Activated CD4-positive, CD25-positive, alpha-beta regulatory T cell treated with anti-CD3 and anti-CD28 coated beads, Interleukin-2, amount 50 U/mL, for 72 hours (primary cell): Measurements from ENCODE around the gene TMEM255B.
"Not testable (repeated sequence)": the region's sequence is repeated elsewhere in the genome, so short reads cannot be mapped to it uniquely, and the experiment has no call there.

Experiments used
- DNase-seq: peaks from one replicate; pipeline ENCODE4 v3.0.0; 2021

Gene TMEM255B

DNA sequence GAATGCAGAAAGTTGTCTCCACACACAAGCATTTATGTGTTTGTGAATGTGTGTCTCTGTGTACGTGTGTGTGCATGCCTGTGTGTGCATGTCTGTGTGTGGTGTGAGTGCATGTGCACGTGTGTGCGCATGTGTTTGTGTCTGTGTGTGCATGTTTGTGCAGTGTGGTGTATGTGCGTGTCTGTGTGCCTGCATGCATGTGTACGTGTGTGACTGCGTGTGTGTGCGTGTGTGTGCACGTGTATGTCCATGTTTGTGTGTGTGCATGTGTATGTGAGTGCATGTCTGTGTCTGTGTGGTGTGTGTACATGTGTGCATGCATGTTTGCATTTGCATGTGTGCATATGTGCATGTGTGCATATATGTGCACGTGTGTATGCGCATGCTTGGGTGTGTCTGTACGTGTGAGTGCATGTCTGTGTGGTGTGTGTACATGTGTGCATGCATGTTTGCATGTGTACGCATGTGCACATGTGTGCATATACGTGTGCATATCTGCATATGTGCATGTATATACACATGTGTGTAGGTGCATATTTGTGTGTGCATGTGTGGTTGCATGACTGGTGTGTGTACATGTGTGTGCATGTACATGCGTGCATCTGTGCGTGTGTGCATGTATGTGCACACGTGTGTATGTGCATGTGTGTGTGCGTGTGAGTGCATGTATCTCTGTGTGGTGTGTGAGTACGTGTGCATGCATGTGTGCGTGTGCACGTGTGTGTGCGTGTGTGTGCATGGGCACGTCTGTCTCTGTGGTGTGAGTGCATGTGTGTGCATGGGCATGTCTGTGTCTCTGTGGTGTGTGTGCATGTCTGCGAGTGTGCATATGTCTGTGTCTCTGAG is 8.2 kb upstream of the TMEM255B start:
- no peak for DNase-seq

DNA sequence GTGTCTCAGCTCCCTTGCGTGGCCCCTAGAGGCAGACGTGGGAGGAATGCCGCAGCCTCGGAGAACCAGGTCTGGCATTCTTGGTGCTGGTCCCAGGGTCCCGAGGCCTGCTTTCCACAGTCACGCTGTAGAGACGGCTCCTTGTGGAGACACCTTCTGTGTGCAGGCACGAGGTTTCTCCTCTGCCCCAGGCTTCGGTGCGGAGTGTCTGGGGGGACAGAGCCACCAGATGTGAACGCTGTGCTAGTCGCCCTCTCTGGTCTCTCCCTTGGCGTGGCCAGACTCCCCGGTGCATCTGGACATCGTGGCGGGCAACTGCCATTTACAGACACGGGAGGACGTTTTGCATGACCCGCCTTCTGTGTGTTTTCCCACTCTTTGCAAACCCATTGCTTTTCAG is 7.5 kb upstream of the TMEM255B start:
- DNase-seq, result no peak

DNA sequence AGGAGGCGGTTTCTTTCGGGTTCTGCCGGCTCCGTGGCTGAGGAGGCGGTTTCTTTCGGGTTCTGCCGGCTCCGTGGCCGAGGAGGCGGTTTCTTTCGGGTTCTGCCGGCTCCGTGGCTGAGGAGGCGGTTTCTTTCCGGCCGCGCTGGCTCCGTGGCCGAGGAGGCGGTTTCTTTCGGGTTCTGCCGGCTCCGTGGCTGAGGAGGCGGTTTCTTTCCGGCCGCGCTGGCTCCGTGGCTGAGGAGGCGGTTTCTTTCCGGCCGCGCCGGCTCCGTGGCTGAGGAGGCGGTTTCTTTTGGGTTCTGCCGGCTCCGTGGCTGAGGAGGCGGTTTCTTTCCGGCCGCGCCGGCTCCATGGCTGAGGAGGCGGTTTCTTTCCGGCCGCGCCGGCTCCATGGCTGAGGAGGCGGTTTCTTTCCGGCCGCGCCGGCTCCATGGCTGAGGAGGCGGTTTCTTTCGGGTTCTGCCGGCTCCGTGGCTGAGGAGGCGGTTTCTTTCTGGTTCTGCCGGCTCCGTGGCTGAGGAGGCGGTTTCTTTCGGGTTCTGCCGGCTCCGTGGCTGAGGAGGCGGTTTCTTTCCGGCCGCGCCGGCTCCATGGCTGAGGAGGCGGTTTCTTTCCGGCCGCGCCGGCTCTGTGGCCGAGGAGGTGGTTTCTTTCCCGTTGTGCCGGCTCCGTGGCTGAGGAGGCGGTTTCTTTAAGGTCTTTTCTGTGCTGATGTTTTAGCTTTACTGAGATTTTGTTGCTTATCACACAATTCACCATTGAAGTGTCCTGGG is 6.6 kb upstream of the TMEM255B start:
- not testable (repeated sequence) for DNase-seq

DNA sequence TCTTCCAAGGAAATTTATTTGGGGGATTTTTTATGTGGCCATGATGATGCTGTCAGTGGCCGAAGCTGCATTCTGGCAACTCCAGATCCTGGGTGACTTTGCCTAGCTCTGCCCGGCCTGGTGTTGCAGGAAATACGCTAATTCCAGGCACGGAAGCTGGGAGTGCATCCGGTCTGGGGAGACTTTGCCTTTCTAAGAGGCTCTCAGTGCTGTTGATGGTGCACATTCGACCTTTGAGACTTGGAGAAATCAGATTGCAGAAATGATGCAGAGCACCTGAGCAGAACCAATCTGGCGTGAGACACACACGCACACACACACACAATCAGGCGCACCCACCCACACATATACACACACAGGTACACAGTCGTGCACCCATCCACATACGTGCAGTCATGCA is 5.9 kb upstream of the TMEM255B start:
- DNase-seq, result no peak

DNA sequence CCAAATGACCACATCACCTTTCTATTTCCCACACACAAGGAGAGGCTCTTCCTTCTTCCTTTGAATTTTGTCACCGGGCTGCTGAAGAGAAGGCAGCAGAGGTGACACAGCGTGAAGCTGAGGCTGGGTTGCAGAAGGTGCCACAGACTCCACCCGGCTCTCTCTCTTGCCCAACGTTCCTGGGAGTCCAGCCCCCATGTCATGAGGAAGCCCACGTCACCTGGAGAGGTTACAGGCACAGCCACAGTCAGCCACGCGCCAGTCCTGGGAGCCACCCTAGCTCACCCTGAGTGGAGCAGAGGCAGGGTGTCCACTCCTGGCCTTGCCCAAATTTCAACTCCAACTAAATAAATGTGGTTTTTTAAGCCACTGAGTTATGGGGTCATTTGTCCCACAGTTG is 4.8 kb upstream of the TMEM255B start:
- DNase-seq, result no peak

DNA sequence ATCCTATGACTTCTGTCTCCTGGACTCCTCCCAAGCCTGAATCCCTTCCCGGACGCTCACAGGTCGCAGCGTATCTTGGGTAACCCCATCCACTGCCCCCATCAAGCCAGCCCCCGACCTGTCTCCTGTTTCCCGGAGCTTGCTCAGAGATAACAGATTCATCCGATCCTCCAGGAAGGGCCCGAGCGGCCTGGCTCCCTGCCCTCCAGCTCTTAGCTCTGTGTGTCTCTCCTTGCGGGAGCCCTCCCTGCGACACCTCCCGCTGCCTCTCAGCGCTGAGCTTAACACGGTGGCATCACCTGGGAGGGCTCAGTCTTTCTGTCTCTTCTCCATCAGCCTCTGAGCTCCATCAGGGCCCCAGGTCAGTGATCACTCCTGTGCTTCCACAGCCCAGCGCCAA is 4.3 kb upstream of the TMEM255B start:
- DNase-seq, result no peak

DNA sequence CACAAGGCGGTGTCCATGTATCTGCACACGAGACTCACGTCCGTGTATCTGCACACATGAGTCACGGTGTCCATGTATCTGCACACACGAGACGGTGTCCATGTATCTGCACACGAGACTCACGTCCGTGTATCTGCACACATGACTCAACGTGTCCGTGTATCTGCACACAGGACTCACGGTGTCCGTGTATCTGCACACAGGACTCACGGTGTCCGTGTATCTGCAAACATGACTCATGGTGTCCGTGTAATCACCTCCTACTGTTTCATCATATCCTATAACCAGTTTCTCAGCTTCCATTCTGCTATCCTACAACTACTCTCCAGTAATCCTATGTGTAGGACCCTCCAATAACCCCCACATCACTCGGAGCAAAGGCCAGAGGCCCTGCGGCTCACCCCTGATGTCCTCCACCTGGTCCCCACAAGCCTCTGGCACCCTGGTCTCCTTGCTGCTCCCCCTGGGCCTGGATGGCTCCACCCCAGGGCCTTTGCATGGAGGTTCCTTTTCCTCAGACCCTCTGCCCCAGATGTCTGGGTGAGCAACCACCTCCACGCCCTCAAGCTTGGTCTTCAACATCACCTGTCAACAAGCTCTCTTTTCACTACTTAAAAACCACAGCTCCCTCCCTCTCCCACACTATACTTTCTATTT is 2.5 kb upstream of the TMEM255B start:
- DNase-seq, result no peak

DNA sequence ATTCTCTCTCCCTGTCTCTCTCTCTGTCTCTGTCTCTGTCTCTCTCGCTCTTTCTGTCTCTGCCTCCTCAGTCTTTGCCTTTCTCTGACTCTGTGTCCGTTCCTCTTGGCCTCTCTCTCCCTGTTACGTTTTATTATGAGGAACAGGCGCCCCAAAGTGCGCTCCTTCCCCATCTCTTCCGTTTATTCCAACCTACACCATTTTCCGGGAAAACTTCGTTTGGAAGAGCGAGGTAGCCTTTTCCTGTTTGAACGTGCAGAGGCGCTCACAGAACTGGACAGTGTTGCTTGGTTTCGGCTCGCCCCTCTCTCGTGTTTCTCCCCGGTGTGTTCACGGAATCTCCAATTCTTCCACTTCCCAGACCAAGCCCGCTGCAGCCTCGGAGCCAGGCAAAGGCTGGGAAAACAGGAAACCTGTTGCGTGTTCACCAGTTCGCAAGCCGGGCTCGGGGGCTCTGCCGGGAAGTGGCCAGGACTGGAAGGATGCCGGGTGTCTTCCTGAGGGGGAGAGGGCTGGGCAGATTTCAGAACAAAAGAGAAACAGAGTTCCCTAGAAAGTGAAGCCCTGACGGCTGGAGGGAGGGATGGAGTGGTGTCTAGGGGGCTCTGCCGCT is 605 bp downstream of the TMEM255B start:
- no peak for DNase-seq

DNA sequence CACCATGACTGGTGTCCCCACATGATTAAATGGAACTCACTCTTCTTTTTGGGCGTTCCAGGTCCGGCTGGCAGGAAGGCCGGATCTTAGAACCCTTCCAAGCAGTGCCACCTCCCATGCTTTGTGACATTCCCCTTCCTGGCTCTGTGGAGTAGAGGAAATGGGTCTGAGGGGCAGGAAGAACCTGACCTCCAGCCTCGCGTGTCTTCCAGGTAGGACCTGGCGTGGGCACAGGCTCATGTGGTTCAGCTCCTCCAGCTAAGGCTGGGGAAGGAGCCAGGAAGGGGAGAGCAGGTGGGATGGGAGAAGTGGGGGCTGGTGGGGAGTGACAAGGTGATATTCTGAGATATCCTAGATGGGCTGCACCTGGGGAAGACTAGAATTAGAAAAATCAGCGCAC is 2.1 kb downstream of the TMEM255B start:
- DNase-seq, result no peak

DNA sequence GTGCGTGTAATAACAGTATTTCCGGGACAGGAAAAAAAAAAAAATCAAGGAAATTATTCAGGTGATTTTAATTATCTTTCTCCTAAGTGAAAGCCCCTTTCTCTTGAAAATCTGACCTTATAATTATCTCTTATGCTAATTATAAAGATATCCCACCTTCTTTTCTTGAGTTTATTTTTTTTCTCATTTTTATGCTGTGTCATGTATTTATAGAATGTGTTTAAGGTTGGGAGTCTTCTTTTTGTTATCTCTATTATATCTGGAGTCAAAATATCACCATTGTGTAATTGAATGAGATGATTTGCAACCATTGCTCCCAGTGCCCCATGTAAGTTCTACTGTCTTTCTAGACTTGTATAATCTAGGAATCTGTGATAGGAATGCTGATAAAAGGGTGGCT is 3.0 kb downstream of the TMEM255B start:
- DNase-seq, result no peak

DNA sequence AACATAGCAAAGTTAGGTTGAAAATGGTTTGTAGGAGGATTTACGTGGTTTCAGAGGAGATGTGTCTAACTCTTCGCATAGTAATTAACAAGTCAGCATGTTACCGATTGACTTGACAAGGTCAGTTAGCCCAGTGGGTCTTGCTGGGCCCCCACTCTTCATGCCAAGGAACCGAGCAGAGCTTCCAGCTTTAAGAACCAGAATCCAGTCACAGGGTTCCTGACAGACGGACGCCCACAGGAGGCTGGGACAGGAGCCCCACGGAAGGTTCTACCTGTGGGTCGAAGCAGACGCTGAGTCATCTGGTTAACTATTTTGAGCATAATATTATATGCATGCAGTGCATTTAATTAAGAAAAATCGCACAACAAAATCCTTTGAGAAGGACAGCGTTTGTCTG is 3.5 kb downstream of the TMEM255B start:
- DNase-seq, result no peak

DNA sequence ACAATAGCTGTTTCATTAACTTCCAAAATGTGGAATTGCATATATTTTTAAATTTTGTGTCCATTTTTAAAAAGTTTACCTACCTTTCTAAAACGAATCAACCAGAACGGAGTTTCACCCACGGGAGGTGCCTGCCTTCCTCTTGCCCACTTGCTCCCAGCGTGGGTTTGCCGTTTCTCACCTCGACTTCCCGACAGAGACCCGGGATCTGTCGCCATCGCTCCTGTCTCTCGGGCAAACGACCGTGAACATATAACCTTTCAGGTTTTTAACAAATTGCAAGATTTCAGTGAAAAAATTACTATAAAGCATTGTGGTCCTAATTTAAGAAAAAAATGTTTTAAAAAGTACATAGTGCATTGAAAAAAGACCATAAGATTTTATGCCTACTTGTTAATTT is 4.2 kb downstream of the TMEM255B start:
- DNase-seq, result no peak

DNA sequence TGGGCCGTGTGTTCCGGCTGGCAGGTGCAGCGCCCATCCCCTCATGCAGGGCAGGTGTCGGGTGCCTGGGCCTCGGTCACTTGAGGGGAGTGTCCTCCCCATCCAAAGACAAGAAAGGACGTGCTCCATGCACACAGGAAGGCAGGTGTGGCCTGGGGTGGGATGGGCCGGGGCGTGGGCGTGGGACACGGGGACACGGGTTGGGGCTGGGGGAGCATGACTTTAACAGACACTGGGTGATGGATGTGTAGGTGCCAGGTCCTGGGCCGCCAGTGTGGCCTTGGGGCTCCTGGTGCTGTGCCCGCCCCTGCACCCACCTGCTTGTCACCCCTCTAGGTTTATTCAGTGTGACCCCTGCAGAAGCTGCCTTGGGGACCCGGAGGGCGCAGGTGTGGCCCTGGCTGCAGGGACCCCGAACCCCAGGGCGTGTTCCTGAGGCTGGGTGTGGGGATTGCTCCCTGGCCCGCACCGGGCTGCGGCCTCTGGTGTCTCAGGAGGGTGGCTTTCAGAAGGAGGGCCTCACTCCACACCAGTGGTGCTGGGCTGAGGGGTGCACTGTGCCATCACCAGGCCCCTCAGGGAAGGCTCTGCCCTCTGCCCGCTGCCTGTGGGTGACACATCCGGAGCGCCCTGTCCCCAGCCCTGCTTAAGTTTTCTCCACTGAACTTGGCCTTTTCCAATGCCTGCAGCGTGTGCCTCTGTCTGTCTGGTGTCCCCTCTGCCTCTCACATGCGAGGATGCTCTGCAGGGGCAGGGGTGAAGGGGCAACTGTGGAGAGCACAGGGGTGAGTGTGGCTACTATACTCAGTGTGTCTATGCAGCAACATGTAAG is 5.2 kb downstream of the TMEM255B start:
- DNase-seq, result no peak

DNA sequence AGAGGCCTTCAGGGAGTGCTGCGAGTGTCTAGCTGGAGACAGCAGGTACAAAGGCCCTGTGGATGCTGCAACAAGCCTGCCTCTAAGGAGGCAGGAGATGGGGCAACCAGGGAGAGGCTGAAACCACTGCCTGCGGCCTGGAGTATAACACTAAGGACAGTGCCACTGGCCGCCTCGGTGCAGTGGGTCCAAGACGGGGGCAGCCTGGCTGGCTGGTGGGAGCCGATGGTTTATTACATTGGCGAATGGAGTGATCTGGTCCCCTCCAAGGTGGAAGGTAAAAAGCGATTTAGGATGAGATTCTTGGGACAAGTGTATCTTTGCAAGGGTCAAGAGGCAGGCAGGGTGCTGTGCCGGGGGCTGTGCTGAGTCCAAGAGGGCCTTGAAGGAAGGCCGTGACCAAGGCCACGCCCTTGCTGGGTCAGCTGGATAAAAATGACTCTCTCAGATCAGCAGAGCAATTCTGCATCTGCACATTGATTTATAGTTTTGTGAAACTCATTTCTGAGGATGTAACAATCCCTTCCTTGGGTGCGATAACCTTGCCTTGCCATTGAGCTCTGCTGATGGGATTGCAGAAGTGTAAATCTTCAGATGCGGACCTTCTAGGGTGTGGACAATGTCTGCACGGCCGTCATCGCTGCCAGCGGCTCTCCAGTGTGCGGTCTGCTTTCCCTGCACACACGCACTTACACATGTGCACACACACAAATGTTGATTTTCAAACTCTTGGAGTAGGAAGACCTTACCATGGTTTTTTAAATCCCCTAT is 6.0 kb downstream of the TMEM255B start:
- no peak for DNase-seq

DNA sequence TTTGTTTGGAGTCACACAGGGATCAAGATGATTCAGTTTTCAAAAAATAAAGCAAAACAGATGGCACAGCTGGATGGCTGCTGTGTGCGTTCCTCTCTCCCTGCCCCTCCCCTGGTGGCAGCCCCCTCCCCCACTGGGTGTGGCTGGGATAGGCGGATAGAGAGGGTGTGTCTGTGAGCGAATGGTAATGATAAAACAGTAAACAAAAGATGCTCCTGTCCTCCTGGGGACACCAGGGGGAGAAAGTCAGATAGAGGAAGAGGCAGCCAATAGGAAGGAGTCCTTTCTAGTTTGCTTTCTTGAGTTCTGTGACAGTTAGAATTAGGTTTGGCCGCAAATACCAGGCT is 6.5 kb downstream of the TMEM255B start:
- DNase-seq, result no peak

DNA sequence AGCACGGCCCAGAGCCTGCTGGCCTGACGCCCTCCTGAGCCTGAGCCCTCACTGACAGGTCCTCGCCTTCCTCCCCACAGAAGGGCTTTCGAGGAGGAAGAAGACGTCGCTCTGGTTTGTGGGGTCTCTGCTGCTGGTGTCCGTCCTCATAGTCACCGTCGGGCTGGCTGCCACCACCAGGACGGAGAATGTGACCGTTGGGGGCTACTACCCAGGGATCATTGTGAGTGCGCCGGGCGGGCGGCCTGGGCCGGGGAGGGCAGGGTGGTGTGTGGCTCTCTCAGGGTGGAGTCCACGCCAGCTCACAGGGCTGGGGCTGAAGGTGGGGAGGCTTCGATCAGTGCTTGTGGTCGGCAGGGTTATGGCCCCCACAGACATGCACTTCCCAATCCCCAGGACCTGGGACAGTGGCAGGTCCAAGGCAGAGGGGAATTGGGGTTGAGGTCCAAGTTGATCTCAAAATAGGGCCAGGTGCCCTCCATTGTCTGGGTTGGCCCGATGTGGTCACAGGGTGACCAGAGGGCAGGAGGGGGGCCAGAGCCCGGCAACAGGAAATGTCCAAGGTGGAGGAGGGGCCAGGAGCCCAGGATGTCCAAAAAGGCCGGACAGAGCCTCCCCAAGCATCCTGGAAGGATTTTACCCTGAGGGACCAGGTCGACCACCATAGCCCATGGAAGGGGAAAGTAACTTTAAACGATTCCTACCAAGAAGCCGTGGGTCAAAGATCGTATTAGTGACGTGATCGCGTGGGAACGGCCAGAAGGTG is 7.2 kb downstream of the TMEM255B start:
- no peak for DNase-seq

DNA sequence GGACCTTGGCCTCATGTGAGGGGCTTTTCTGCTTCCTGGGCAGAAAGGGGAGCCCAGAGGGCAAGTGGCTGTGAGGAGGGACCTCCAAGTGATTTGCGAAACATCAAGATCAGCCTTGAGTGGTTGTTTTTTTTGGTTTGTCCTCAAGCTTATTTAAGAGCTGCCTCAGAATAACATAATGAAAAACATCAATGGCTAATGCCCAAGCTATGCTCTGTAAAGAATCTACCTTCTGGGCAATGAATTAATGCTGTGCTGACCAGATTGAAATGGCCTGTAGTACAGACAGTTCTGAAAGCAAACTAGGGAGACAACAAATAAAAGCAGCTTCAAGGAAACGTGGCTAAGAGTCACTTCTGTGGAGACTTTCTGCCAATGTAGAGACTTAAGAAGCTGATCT is 8.3 kb downstream of the TMEM255B start:
- no peak for DNase-seq

DNA sequence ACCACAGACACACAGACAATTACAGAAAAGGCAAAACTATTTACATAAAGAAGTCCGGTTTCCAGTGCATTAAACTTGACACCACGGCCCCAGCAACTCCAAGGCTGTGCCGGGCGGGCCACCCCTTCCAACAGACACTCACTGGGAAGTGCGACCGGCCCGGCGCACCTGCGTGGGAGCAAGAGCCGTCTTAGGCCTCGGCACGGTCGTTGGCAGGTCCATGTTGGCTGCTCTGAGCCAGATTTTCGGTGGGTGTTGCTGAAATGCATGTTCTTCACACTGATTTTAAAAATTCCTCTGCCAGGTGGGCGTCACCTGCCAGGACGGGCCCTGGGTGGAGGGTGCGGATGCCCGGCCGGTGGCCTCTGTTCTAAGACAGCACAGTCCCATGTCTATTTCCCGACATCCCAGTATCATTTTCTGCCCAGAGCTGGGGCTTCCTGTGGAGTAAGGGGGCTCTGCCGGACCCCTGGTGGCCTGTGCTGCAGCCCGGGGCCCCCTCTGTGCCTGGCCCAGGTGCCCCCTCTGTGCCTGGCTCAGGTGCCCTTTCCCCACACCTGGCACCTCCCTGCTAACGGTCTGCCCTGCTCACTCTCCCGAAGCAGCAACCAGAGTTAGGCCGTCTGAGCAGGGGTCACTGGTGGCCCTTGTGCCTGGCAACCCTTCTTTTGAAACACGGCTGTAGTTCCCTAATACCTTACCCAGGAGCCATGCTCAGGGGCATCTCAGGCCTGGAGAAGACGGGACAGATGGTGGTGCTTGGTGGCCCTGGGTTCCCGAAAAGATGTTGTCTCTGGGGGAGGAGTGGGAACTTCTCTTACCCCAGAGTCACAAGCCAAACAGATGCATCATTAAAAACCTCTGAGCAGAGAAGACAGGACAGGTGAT is 9.2 kb downstream of the TMEM255B start:
- DNase-seq, result no peak

DNA sequence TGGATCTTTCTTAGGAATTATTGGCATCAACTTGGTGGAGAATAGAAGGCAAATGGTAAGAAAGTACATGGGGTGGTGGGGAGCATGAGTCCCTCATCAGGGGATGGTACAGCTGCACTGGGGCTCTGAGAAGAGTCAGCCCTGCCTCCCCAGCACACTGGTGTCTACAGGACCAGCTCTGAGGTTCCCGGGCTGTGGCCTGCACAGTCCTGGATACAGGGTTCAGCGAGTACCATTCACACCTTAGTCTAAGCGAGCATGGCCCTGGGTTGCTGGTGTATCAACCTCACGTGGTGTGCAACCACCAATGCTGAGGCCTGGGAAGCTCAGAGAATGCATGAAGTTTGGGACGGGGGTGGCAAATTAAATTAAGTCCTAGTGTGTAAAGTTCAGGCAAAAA is 10.1 kb downstream of the TMEM255B start:
- DNase-seq, result no peak

DNA sequence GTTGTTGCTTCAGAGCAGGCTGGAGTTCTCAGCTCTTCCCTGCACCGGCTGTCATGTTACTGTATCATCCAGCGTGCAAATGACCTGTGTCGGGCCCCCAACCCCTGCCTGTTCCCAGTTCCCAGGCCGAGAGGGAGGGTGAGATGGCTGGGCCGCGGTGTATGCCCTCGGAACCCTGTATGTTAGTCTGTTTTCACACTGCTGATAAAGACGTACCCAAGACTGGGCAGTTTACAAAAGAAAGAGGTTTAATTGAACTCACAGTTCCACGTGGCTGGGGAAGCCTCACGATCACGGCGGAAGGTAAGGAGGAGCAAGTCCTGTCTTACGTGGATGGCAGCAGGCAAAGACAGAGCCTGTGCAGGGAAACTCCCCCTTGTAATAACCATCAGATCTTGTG is 10.9 kb downstream of the TMEM255B start:
- no peak for DNase-seq
